ENCODE data around the gene LEMD3. TPM values are rescaled to one million over a fixed set of nuclear protein-coding genes. Genes with fewer than 3 reads are reported as not detected.

Gene LEMD3
- total RNA-seq, 1 donor from 2014 or later: 11.3 TPM

Other genes with a start within 250 kb of the LEMD3 start
- gene WIF1, start 48.3 kb upstream of the LEMD3 start, total RNA-seq: not detected
- 130 TPM for gene MSRB3, start 109.1 kb downstream of the LEMD3 start, total RNA-seq